ENCODE data around the gene DKK3. TPM values are rescaled to one million over a fixed set of nuclear protein-coding genes. Genes with fewer than 3 reads are reported as not detected.

Gene DKK3
- total and polyA plus RNA-seq, 2 of the 13 experiments (the other 11 are each of a cell fraction or from before 2014, with no cell fraction given) = 0.09 to 0.67 TPM

DNA sequence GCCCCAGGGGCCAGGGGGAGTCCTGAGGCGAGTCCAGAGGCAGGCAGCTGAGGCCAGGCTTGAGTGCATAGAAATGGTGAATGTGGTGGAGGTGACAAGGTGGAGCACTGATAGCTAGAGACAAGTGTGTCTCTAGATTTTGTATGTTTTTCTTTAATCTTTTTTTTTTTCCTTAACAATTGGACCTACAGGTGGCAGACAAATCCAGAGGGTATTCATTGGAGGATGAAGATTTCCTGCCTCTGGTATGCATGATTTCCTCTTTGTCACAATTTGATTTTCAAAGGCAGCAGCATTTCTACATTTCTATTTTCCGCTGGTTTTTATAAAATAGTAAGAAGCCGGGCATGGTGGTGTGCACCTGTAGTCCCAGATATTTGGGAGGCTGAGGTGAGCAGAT is 47.7 kb upstream of the DKK3 start (continued):
- TF ChIP-seq, protein P1, sequence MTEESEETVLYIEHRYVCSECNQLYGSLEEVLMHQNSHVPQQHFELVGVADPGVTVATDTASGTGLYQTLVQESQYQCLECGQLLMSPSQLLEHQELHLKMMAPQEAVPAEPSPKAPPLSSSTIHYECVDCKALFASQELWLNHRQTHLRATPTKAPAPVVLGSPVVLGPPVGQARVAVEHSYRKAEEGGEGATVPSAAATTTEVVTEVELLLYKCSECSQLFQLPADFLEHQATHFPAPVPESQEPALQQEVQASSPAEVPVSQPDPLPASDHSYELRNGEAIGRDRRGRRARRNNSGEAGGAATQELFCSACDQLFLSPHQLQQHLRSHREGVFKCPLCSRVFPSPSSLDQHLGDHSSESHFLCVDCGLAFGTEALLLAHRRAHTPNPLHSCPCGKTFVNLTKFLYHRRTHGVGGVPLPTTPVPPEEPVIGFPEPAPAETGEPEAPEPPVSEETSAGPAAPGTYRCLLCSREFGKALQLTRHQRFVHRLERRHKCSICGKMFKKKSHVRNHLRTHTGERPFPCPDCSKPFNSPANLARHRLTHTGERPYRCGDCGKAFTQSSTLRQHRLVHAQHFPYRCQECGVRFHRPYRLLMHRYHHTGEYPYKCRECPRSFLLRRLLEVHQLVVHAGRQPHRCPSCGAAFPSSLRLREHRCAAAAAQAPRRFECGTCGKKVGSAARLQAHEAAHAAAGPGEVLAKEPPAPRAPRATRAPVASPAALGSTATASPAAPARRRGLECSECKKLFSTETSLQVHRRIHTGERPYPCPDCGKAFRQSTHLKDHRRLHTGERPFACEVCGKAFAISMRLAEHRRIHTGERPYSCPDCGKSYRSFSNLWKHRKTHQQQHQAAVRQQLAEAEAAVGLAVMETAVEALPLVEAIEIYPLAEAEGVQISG (CRISPR knock-in tag; IDR thresholded peaks at IDR 0.05) = no peak
- TF ChIP-seq ELF4 (CRISPR knock-in tag; IDR thresholded peaks at IDR 0.05; ENCODE audit: borderline replicate concordance) (no peak), PHF21A (CRISPR knock-in tag; IDR thresholded peaks at IDR 0.05) (no peak), DPF2 (CRISPR knock-in tag; IDR thresholded peaks at IDR 0.05; ENCODE audit: borderline replicate concordance, low read depth) (no peak)
- TF ChIP-seq, protein P2, sequence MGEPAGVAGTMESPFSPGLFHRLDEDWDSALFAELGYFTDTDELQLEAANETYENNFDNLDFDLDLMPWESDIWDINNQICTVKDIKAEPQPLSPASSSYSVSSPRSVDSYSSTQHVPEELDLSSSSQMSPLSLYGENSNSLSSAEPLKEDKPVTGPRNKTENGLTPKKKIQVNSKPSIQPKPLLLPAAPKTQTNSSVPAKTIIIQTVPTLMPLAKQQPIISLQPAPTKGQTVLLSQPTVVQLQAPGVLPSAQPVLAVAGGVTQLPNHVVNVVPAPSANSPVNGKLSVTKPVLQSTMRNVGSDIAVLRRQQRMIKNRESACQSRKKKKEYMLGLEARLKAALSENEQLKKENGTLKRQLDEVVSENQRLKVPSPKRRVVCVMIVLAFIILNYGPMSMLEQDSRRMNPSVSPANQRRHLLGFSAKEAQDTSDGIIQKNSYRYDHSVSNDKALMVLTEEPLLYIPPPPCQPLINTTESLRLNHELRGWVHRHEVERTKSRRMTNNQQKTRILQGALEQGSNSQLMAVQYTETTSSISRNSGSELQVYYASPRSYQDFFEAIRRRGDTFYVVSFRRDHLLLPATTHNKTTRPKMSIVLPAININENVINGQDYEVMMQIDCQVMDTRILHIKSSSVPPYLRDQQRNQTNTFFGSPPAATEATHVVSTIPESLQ (CRISPR knock-in tag; conservative IDR thresholded peaks at IDR 0.05) = no peak
- TF ChIP-seq, protein P3, sequence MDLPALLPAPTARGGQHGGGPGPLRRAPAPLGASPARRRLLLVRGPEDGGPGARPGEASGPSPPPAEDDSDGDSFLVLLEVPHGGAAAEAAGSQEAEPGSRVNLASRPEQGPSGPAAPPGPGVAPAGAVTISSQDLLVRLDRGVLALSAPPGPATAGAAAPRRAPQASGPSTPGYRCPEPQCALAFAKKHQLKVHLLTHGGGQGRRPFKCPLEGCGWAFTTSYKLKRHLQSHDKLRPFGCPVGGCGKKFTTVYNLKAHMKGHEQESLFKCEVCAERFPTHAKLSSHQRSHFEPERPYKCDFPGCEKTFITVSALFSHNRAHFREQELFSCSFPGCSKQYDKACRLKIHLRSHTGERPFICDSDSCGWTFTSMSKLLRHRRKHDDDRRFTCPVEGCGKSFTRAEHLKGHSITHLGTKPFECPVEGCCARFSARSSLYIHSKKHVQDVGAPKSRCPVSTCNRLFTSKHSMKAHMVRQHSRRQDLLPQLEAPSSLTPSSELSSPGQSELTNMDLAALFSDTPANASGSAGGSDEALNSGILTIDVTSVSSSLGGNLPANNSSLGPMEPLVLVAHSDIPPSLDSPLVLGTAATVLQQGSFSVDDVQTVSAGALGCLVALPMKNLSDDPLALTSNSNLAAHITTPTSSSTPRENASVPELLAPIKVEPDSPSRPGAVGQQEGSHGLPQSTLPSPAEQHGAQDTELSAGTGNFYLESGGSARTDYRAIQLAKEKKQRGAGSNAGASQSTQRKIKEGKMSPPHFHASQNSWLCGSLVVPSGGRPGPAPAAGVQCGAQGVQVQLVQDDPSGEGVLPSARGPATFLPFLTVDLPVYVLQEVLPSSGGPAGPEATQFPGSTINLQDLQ (CRISPR knock-in tag; IDR thresholded peaks at IDR 0.05) = no peak
- TF ChIP-seq, protein P4, sequence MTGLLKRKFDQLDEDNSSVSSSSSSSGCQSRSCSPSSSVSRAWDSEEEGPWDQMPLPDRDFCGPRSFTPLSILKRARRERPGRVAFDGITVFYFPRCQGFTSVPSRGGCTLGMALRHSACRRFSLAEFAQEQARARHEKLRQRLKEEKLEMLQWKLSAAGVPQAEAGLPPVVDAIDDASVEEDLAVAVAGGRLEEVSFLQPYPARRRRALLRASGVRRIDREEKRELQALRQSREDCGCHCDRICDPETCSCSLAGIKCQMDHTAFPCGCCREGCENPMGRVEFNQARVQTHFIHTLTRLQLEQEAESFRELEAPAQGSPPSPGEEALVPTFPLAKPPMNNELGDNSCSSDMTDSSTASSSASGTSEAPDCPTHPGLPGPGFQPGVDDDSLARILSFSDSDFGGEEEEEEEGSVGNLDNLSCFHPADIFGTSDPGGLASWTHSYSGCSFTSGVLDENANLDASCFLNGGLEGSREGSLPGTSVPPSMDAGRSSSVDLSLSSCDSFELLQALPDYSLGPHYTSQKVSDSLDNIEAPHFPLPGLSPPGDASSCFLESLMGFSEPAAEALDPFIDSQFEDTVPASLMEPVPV (CRISPR knock-in tag; IDR thresholded peaks at IDR 0.05) = no peak

All from HepG2 (cell line).